Left kidney (tissue), 2 donors: ENCODE measurements around the gene DCXR. TPM values are rescaled to one million over a fixed set of nuclear protein-coding genes. Genes with fewer than 3 reads are reported as not detected.

Experiments
- DNase-seq: peaks from one replicate; pipeline ENCODE4 v3.0.0-alpha.2; 2013
- polyA plus RNA-seq: library from polyadenylated mRNA; unstranded; fragments of 120-200 nt; gene quantifications from one replicate; pipeline ENCODE4 v1.2.1, GENCODE V29; 2013; ENCODE audit not compliant: insufficient read length

Gene DCXR
- polyA plus RNA-seq, 1 donor = 69.8 TPM

GRCh38 chr17:82013341-82013740 is 24.2 kb downstream of the DCXR start:
- DNase-seq = no peak

- no peak for DNase-seq
These were observed 24.7 kb downstream of the DCXR start for GRCh38 chr17:82012640-82013295.

- no peak for DNase-seq
These were observed 25.2 kb downstream of the DCXR start for GRCh38 chr17:82012261-82012639.

- DNase-seq = no peak
These were observed 25.8 kb downstream of the DCXR start for GRCh38 chr17:82011617-82012187.

- DNase-seq = no peak
These were observed 26.6 kb downstream of the DCXR start for GRCh38 chr17:82010575-82011525.

- DNase-seq = no peak
These were observed 28.1 kb downstream of the DCXR start for GRCh38 chr17:82009413-82009812.

GRCh38 chr17:82008941-82009405 is 28.5 kb downstream of the DCXR start:
- no peak for DNase-seq

- no peak for DNase-seq
These were observed 29.1 kb downstream of the DCXR start for GRCh38 chr17:82008258-82008940.

GRCh38 chr17:82007495-82008257 is 29.8 kb downstream of the DCXR start:
- no peak for DNase-seq

GRCh38 chr17:82007228-82007494 is 30.3 kb downstream of the DCXR start:
- no peak for DNase-seq

GRCh38 chr17:82006468-82007227 is 30.8 kb downstream of the DCXR start:
- DNase-seq = no peak

- DNase-seq = no peak
These were observed 31.7 kb downstream of the DCXR start for GRCh38 chr17:82005701-82006348.

- no peak for DNase-seq
These were observed 32.7 kb downstream of the DCXR start for GRCh38 chr17:82004517-82005455.

GRCh38 chr17:82003411-82004381 is 33.8 kb downstream of the DCXR start:
- no peak for DNase-seq

- no peak for DNase-seq
These were observed 35.9 kb downstream of the DCXR start for GRCh38 chr17:82001571-82002056.

GRCh38 chr17:82000803-82001570 is 36.5 kb downstream of the DCXR start:
- DNase-seq = no peak
